GM12878 (cell line): ENCODE data around the gene ULK4.

Experiments
- ATF7 ChIP-seq: fragments of 450-650 bp; IDR thresholded peaks from 2 replicates; pipeline ENCODE4 v1.6.1; 2016; ENCODE audit warnings: low read depth, mild to moderate bottlenecking
- CTCF ChIP-seq, 3 experiments: IDR thresholded peaks in 2 of 3; conservative IDR thresholded peaks in 1 of 3; 2 replicates each; pipeline ENCODE4 v1.5.1; 2011; ENCODE audit warnings: low read depth in 3 of 3, low read length in 3 of 3, mild to moderate bottlenecking in 3 of 3, control low read depth in 2 of 3, moderate library complexity in 2 of 3, inconsistent platforms in 1 of 3, mixed read lengths in 1 of 3; ENCODE audit not compliant: control insufficient read depth in 2 of 3, insufficient read depth in 1 of 3; ENCODE audit errors: extremely low read depth in 1 of 3
- ESRRA ChIP-seq: IDR thresholded peaks from 2 replicates; pipeline ENCODE4 v1.6.1; 2012; ENCODE audit warnings: mild to moderate bottlenecking, low read length, improper control_type of control experiment
- JUNB ChIP-seq: IDR thresholded peaks from 2 replicates; pipeline ENCODE4 v1.6.1; 2016; ENCODE audit warnings: antibody characterized with exemption, mild to moderate bottlenecking
- NBN ChIP-seq: fragments of 450-650 bp; IDR thresholded peaks from 2 replicates; pipeline ENCODE4 v1.6.1; 2016
- POLR2A ChIP-seq: IDR thresholded peaks from 2 replicates; pipeline ENCODE4 v1.6.1; 2011; ENCODE audit warnings: low read depth, mild to moderate bottlenecking, low read length
- RAD51 ChIP-seq: fragments of 450-650 bp; IDR thresholded peaks from 2 replicates; pipeline ENCODE4 v1.6.1; 2016; ENCODE audit warnings: moderate library complexity, mild to moderate bottlenecking, inconsistent platforms
- REST ChIP-seq: IDR thresholded peaks from 2 replicates; pipeline ENCODE4 v1.6.1; 2012; ENCODE audit warnings: mild to moderate bottlenecking, low read depth, low read length
- SMC3 ChIP-seq: IDR thresholded peaks from 2 replicates; pipeline ENCODE4 v1.6.1; 2011; ENCODE audit warnings: low read length, improper control_type of control experiment, borderline replicate concordance
- USF2 ChIP-seq: IDR thresholded peaks from 2 replicates; pipeline ENCODE4 v1.6.1; 2011; ENCODE audit warnings: low read depth, low read length, improper control_type of control experiment, borderline replicate concordance
- YY1 ChIP-seq: IDR thresholded peaks from 2 replicates; pipeline ENCODE4 v1.6.1; 2011; ENCODE audit warnings: low read depth, mild to moderate bottlenecking, low read length

- TF ChIP-seq USF2, result no peak
- no peak for TF ChIP-seq REST
- no peak for TF ChIP-seq POLR2A
- no peak for TF ChIP-seq CTCF (IDR thresholded peaks at IDR 0.05 in 2 of 3, conservative IDR thresholded peaks at IDR 0.05 in 1 of 3; ENCODE audit: control insufficient read depth in 2 of 3, extremely low read depth in 1 of 3, insufficient read depth in 1 of 3, low read depth in 3 of 3, low read length in 3 of 3)
- TF ChIP-seq SMC3, result no peak
- TF ChIP-seq ATF7, result no peak
- TF ChIP-seq ESRRA, result no peak
- no peak for TF ChIP-seq NBN
- no peak for TF ChIP-seq YY1
- TF ChIP-seq JUNB, result no peak
- TF ChIP-seq RAD51, result no peak
Observed at GRCh38 chr3:41523897-41524296, 438.0 kb downstream of the ULK4 start.
